HepG2 (cell line): Measurements from ENCODE around the gene THRA. TPM values are rescaled to one million over a fixed set of nuclear protein-coding genes. Genes with fewer than 3 reads are reported as not detected.

Experiments
- ARNT ChIP-seq: fragments of 450-650 bp; IDR thresholded peaks from 2 replicates; pipeline ENCODE4 v1.6.1; 2017
- ATF7 ChIP-seq, 2 experiments: fragments of 450-650 bp in 1 of 2; sonication (generic) in 1 of 2; formaldehyde crosslinking in 1 of 2; IDR thresholded peaks; 2 replicates each; pipeline versions ENCODE4 v1.4.0 to v1.6.1; 2016 to 2020; ENCODE audit warnings: antibody characterized with exemption in 1 of 2, mild to moderate bottlenecking in 1 of 2, missing genetic modification reagents in 1 of 2
- DNMT3B ChIP-seq: conservative IDR thresholded peaks from 2 replicates; pipeline ENCODE4 v1.6.1; 2016; ENCODE audit warnings: missing biosample characterization, control low read depth
- HDAC2 ChIP-seq: sonication (generic); formaldehyde crosslinking; IDR thresholded peaks from 2 replicates; pipeline ENCODE4 v1.4.0; 2020; ENCODE audit warnings: missing genetic modification reagents
- JUNB ChIP-seq: sonication (generic); formaldehyde crosslinking; IDR thresholded peaks from 2 replicates; pipeline ENCODE4 v1.8.0; 2022; ENCODE audit warnings: missing genetic modification reagents, mild to moderate bottlenecking, borderline replicate concordance
- MEF2D ChIP-seq: sonication (generic); formaldehyde crosslinking; IDR thresholded peaks from 2 replicates; pipeline ENCODE4 v1.5.1; 2020; ENCODE audit warnings: mild to moderate bottlenecking, missing genetic modification reagents
- NPAS2 ChIP-seq: sonication (generic); formaldehyde crosslinking; IDR thresholded peaks from 2 replicates; pipeline ENCODE4 v1.8.0; 2022; ENCODE audit warnings: mild to moderate bottlenecking, missing genetic modification reagents, borderline replicate concordance
- ONECUT2 ChIP-seq: sonication (generic); formaldehyde crosslinking; IDR thresholded peaks from 2 replicates; pipeline ENCODE4 v1.4.0; 2020; ENCODE audit warnings: missing genetic modification reagents
- TEAD3 ChIP-seq: optimal IDR thresholded peaks from 2 replicates; pipeline ENCODE3; 2016; ENCODE audit warnings: borderline replicate concordance
- ZNF10 ChIP-seq: sonication (generic); formaldehyde crosslinking; IDR thresholded peaks from 2 replicates; pipeline ENCODE4 v1.4.0; 2020; ENCODE audit warnings: mild to moderate bottlenecking, low read depth, missing genetic modification reagents, borderline replicate concordance
- ZNF251 ChIP-seq: sonication (generic); formaldehyde crosslinking; IDR thresholded peaks from 2 replicates; pipeline ENCODE4 v1.9.0; 2021; ENCODE audit warnings: mild to moderate bottlenecking, missing genetic modification reagents
- ZNF772 ChIP-seq: sonication (generic); formaldehyde crosslinking; IDR thresholded peaks from 2 replicates; pipeline ENCODE4 v1.5.0; 2020; ENCODE audit warnings: mild to moderate bottlenecking, missing genetic modification reagents
- ZNF841 ChIP-seq: sonication (generic); formaldehyde crosslinking; IDR thresholded peaks from 2 replicates; pipeline ENCODE4 v1.8.1; 2023; ENCODE audit warnings: missing genetic modification reagents, borderline replicate concordance
- ZNF879 ChIP-seq: sonication (generic); formaldehyde crosslinking; IDR thresholded peaks from 2 replicates; pipeline ENCODE4 v1.8.1; 2023; ENCODE audit warnings: missing genetic modification reagents
- polyA plus RNA-seq, 8 experiments: library from polyadenylated mRNA; depleted of rRNA in 3 of 8; stranded (reverse) in 7 of 8; unstranded in 1 of 8; fragments of >200 nt; fragmentation: Illumina TruSeq in 4 of 8; extraction: Trizol in 4 of 8; gene quantifications; 2 replicates each; pipeline versions ENCODE4 v1.2.1 to v1.2.3, GENCODE V29; 2011 to 2016; ENCODE audit warnings: low read depth in 4 of 8, missing spikeins in 1 of 8, mixed read lengths in 1 of 8; ENCODE audit not compliant: insufficient read depth in 1 of 8
- total RNA-seq, 5 experiments: library from RNA; depleted of rRNA; stranded (reverse); fragments of >200 nt; fragmentation: Illumina TruSeq; extraction: Trizol; gene quantifications; 2 replicates each; pipeline ENCODE4 v1.2.3, GENCODE V29; 2016; ENCODE audit warnings: low read depth in 1 of 5
- TF ChIP-seq, protein P1 (sequence below): sonication (generic); formaldehyde crosslinking; IDR thresholded peaks from 2 replicates; pipeline ENCODE4 v1.4.0; 2020; ENCODE audit warnings: missing genetic modification reagents, borderline replicate concordance
- TF ChIP-seq, protein P2 (sequence below): sonication (generic); formaldehyde crosslinking; IDR thresholded peaks from 2 replicates; pipeline ENCODE4 v1.4.0; 2020; ENCODE audit warnings: missing genetic modification reagents
- TF ChIP-seq, protein P3 (sequence below): sonication (generic); formaldehyde crosslinking; IDR thresholded peaks from 2 replicates; pipeline ENCODE4 v1.5.0; 2020; ENCODE audit warnings: missing genetic modification reagents, mild to moderate bottlenecking, borderline replicate concordance
- TF ChIP-seq, protein P4 (sequence below): sonication (generic); formaldehyde crosslinking; IDR thresholded peaks from 2 replicates; pipeline ENCODE4 v1.4.0; 2020; ENCODE audit warnings: missing genetic modification reagents; ENCODE audit errors: not compliant biosample characterization

Gene THRA
- total and polyA plus RNA-seq, 2 of the 13 experiments (the other 11 are each of a cell fraction or from before 2014, with no cell fraction given) = 8.0 to 9.9 TPM

DNA sequence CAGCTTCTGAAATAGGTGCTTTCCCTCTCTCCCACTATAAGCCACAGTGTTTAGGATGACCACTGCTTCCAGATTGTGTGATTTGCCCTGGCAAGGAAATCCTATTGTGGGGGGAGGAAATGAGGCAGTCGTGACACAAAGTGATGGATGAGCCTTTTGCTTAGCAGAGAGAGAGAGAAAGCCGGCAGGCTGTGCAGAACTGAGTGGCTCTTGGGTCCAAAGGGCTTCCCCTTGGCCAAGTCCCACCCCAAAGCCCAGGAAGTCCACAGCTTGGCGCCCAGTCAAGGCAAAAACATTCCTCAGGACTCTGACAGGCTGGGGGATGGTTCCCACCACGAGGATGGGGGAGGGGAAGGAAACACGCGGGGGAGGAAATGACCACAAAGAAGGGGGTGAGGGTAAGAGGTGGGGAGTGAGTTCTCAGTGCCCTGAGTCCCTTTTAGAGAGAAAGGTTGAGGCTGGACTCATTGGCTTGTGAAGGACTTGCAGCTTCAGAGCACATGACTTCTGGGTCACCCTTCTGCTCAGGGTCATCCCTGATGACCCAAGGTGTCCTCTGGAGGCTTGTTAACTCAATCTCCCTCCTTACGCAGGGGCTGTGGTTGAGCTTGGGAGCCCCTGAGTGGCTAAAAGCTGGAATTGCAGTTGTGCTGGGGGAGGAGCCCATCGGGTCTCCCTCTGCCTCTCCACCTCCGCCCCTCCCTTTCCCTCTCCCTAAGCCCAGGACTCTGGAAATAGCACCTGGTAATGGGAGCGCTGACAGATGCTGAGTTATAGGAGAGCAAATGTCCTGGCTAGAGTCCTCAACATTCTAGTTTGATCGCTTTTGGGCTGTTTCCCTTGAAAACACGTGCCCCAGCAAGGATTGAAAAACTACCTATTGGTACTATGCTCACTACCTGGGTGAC lies 48.7 kb downstream of the THRA start (continued):
- TF ChIP-seq, protein P1, sequence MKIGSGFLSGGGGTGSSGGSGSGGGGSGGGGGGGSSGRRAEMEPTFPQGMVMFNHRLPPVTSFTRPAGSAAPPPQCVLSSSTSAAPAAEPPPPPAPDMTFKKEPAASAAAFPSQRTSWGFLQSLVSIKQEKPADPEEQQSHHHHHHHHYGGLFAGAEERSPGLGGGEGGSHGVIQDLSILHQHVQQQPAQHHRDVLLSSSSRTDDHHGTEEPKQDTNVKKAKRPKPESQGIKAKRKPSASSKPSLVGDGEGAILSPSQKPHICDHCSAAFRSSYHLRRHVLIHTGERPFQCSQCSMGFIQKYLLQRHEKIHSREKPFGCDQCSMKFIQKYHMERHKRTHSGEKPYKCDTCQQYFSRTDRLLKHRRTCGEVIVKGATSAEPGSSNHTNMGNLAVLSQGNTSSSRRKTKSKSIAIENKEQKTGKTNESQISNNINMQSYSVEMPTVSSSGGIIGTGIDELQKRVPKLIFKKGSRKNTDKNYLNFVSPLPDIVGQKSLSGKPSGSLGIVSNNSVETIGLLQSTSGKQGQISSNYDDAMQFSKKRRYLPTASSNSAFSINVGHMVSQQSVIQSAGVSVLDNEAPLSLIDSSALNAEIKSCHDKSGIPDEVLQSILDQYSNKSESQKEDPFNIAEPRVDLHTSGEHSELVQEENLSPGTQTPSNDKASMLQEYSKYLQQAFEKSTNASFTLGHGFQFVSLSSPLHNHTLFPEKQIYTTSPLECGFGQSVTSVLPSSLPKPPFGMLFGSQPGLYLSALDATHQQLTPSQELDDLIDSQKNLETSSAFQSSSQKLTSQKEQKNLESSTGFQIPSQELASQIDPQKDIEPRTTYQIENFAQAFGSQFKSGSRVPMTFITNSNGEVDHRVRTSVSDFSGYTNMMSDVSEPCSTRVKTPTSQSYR (CRISPR knock-in tag) = peak; percentile 94
- TF ChIP-seq TEAD3 (CRISPR knock-in tag) (peak; percentile 77), ZNF251 (CRISPR knock-in tag) (no peak), ARNT (no peak), DNMT3B (CRISPR knock-in tag) (peak; percentile 67; the same call in 1 of the 2 replicates), ZNF879 (no peak), MEF2D (CRISPR knock-in tag) (0 out of 2 replicates have a peak, but pooled peaks have one; percentile 60), JUNB (CRISPR knock-in tag) (no peak), ATF7 (IDR thresholded peaks at IDR 0.05) (no peak), ATF7 (CRISPR knock-in tag; IDR thresholded peaks at IDR 0.05) (no peak), ZNF841 (CRISPR knock-in tag) (no peak), ZNF772 (no peak; the same call in 1 of the 2 replicates), HDAC2 (CRISPR knock-in tag) (peak; percentile 75), ZNF10 (no peak), NPAS2 (no peak), ONECUT2 (no peak)
- TF ChIP-seq, protein P2, sequence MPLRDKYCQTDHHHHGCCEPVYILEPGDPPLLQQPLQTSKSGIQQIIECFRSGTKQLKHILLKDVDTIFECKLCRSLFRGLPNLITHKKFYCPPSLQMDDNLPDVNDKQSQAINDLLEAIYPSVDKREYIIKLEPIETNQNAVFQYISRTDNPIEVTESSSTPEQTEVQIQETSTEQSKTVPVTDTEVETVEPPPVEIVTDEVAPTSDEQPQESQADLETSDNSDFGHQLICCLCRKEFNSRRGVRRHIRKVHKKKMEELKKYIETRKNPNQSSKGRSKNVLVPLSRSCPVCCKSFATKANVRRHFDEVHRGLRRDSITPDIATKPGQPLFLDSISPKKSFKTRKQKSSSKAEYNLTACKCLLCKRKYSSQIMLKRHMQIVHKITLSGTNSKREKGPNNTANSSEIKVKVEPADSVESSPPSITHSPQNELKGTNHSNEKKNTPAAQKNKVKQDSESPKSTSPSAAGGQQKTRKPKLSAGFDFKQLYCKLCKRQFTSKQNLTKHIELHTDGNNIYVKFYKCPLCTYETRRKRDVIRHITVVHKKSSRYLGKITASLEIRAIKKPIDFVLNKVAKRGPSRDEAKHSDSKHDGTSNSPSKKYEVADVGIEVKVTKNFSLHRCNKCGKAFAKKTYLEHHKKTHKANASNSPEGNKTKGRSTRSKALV (CRISPR knock-in tag) = 0 out of 2 replicates have a peak, but pooled peaks have one; percentile 49
- TF ChIP-seq, protein P3, sequence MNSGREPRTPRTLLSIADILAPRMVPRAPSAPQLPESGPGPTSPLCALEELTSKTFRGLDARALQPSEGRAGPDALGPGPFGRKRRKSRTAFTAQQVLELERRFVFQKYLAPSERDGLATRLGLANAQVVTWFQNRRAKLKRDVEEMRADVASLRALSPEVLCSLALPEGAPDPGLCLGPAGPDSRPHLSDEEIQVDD (CRISPR knock-in tag) = no peak
- TF ChIP-seq, protein P4, sequence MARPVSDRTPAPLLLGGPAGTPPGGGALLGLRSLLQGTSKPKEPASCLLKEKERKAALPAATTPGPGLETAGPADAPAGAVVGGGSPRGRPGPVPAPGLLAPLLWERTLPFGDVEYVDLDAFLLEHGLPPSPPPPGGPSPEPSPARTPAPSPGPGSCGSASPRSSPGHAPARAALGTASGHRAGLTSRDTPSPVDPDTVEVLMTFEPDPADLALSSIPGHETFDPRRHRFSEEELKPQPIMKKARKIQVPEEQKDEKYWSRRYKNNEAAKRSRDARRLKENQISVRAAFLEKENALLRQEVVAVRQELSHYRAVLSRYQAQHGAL (CRISPR knock-in tag) = no peak
